ENCODE results near the gene SUPV3L1.
"Not testable (repeated sequence)": the region's sequence is repeated elsewhere in the genome, so short reads cannot be mapped to it uniquely, and the experiment has no call there.

SUPV3L1 gene

GRCh38 chr10:69230128-69230527, 50.1 kb downstream of the SUPV3L1 start:
- DNase-seq (ENCODE audit: low spot score), result no peak

GRCh38 chr10:69232252-69232651, 52.2 kb downstream of the SUPV3L1 start:
- no peak for DNase-seq (ENCODE audit: low spot score)

- DNase-seq (ENCODE audit: low spot score), result no peak
Observed at GRCh38 chr10:69232736-69233480, 52.9 kb downstream of the SUPV3L1 start.

GRCh38 chr10:69234447-69234846, 54.4 kb downstream of the SUPV3L1 start:
- no peak for DNase-seq (ENCODE audit: low spot score)

GRCh38 chr10:69237528-69238159, 57.6 kb downstream of the SUPV3L1 start:
- peak; percentile 93 for DNase-seq (ENCODE audit: low spot score)

GRCh38 chr10:69239136-69239535, 59.1 kb downstream of the SUPV3L1 start:
- DNase-seq (ENCODE audit: low spot score), result no peak

- DNase-seq (ENCODE audit: low spot score), result no peak
Observed at GRCh38 chr10:69239816-69240434, 59.9 kb downstream of the SUPV3L1 start.

- DNase-seq (ENCODE audit: low spot score), result no peak
Observed at GRCh38 chr10:69240455-69240854, 60.4 kb downstream of the SUPV3L1 start.

- no peak for DNase-seq (ENCODE audit: low spot score)
Observed at GRCh38 chr10:69241575-69241974, 61.5 kb downstream of the SUPV3L1 start.

- DNase-seq (ENCODE audit: low spot score), result no peak
Observed at GRCh38 chr10:69242040-69242851, 62.2 kb downstream of the SUPV3L1 start.

- peak; percentile 18 for DNase-seq (ENCODE audit: low spot score)
Observed at GRCh38 chr10:69242852-69243212, 62.8 kb downstream of the SUPV3L1 start.

- no peak for DNase-seq (ENCODE audit: low spot score)
Observed at GRCh38 chr10:69243817-69244216, 63.8 kb downstream of the SUPV3L1 start.

- no peak for DNase-seq (ENCODE audit: low spot score)
Observed at GRCh38 chr10:69246036-69246435, 66.0 kb downstream of the SUPV3L1 start.

GRCh38 chr10:69246581-69247312, 66.7 kb downstream of the SUPV3L1 start:
- DNase-seq (ENCODE audit: low spot score), result no peak

GRCh38 chr10:69247313-69247710, 67.3 kb downstream of the SUPV3L1 start:
- DNase-seq (ENCODE audit: low spot score), result no peak

- DNase-seq (ENCODE audit: low spot score), result no peak
Observed at GRCh38 chr10:69248117-69248730, 68.2 kb downstream of the SUPV3L1 start.

- DNase-seq (ENCODE audit: low spot score), result no peak
Observed at GRCh38 chr10:69250041-69250440, 70.0 kb downstream of the SUPV3L1 start.

- DNase-seq (ENCODE audit: low spot score), result not testable (repeated sequence)
Observed at GRCh38 chr10:69251417-69251816, 71.4 kb downstream of the SUPV3L1 start.

- no peak for DNase-seq (ENCODE audit: low spot score)
Observed at GRCh38 chr10:69253171-69253570, 73.1 kb downstream of the SUPV3L1 start.

- no peak for DNase-seq (ENCODE audit: low spot score)
Observed at GRCh38 chr10:69254877-69255276, 74.8 kb downstream of the SUPV3L1 start.

Measured in cerebellar cortex (tissue), 1 donor.